ENCODE results near the gene NRXN3.

The NRXN3 gene

DNA sequence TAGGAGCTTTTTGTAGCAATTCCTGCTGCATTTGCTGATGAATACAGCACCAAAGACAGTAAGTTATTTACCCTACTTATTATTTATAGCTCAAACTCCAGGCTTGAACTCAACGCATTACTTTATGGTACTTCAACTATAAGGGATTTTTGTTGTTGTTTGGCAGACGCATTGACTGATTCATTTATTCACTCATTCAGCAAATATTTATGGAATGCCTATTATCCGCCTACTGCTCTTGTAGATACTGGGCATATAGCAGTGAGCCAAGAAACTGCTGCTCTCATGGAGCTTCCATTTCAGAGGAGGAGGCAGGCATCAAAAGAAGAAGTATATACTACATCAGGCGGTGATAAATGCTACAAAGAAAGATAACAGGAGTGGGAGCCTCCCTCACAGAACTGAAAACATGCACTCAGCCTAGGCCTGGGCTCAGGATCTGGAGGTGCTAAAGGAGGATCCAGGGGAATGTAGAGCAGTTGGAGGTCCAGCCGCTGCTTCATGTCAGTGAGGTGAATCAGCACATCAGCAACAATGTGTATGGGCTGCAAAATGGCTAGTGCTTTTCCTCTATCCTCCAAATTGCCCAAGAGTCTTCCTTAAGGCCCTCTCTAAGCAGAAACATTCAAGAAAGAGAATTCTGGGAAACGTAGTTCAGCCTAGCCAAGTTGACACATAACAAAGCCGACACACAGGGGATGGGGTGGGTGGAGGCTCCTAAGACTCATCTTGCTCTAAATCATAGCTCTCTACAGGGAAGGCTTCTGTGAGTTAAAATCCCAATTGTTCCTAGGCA lies 157.5 kb downstream of the NRXN3 start:
- TF ChIP-seq CTCF (IDR thresholded peaks at IDR 0.05; ENCODE audit: low read depth, low read length) = no peak
- no peak for DNase-seq (ENCODE audit: extremely low read depth, low read depth)

GRCh38 chr14:78329371-78329770 lies 159.2 kb downstream of the NRXN3 start:
- no peak for DNase-seq (ENCODE audit: extremely low read depth, low read depth)
- TF ChIP-seq CTCF (IDR thresholded peaks at IDR 0.05; ENCODE audit: low read depth, low read length) = no peak

DNA sequence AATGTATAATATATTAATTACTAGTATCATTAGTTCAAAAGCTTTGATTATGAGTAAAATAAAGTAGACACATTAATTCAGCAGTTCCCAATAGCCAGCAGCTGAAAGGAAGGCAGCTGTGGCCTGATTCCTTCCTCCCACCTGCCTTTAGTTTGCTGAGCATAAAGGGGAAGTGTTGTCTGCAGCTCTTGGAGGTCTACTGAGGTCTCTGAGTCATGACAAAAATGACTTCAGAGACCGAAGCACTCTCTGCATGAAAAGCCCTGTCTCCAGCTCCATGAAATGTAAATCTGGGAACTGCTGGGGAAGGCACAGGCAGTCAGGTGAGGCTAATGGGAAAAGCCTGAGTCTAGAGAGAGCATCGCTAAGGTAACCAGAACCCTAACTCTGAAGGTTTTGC lies 165.4 kb downstream of the NRXN3 start:
- no peak for TF ChIP-seq CTCF (IDR thresholded peaks at IDR 0.05; ENCODE audit: low read depth, low read length)
- DNase-seq (ENCODE audit: extremely low read depth, low read depth) = no peak

GRCh38 chr14:78340250-78340649 lies 170.1 kb downstream of the NRXN3 start:
- no peak for TF ChIP-seq CTCF (IDR thresholded peaks at IDR 0.05; ENCODE audit: low read depth, low read length)

DNA sequence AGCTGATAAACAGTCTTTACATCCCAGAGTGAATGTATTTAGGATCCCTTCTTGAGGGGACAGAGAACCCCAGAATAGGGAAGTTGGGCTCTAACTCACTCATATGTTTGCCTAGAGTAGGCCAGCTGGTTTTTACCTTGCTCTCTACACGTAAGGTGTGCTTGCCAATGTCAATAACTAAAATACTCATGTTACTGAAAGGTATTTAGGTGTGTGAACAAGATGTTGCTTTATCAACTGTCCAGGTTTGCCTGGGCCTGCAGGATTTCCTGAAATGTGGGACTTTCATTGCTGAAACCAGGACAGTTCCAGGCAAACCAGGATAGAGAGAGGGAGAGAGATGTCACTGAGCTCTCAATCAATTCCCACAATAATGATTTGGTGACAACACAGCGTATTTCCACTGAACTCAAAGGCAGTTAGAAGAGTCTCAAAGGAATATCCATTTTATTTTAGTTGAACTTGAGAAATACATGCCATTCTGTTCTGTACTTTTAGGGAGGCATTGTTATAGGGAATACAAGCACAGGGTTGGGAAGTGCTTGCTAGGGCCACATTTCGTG lies 171.7 kb downstream of the NRXN3 start:
- no peak for DNase-seq (ENCODE audit: extremely low read depth, low read depth)

More at GRCh38 chr14:78340250-78340649, 170.1 kb downstream of the NRXN3 start:
- no peak for DNase-seq (ENCODE audit: extremely low read depth, low read depth)

GRCh38 chr14:78342879-78343278 lies 172.7 kb downstream of the NRXN3 start:
- no peak for TF ChIP-seq CTCF (IDR thresholded peaks at IDR 0.05; ENCODE audit: low read depth, low read length)

More for the DNA sequence above, 171.7 kb downstream of the NRXN3 start:
- TF ChIP-seq CTCF (IDR thresholded peaks at IDR 0.05; ENCODE audit: low read depth, low read length) = no peak

GRCh38 chr14:78344290-78344689 lies 174.1 kb downstream of the NRXN3 start:
- DNase-seq (ENCODE audit: extremely low read depth, low read depth) = no peak
- no peak for TF ChIP-seq CTCF (IDR thresholded peaks at IDR 0.05; ENCODE audit: low read depth, low read length)

More at GRCh38 chr14:78342879-78343278, 172.7 kb downstream of the NRXN3 start:
- DNase-seq (ENCODE audit: extremely low read depth, low read depth) = no peak
